Loucy (cell line): ENCODE data around the gene PRTG.

ENCODE experiments used
- EZH2phosphoT487 ChIP-seq: fragments of 200-600 bp; IDR thresholded peaks from 2 replicates; pipeline ENCODE4 v1.6.1; 2018; ENCODE audit warnings: antibody characterized with exemption, mild to moderate bottlenecking, moderate library complexity, borderline replicate concordance
- TF ChIP-seq, protein P1 (sequence below): fragments of 200-600 bp; sonication (generic); conservative IDR thresholded peaks from 2 replicates; pipeline ENCODE4 v1.5.1; 2014; ENCODE audit warnings: mild to moderate bottlenecking, antibody characterized with exemption, low read length

DNA sequence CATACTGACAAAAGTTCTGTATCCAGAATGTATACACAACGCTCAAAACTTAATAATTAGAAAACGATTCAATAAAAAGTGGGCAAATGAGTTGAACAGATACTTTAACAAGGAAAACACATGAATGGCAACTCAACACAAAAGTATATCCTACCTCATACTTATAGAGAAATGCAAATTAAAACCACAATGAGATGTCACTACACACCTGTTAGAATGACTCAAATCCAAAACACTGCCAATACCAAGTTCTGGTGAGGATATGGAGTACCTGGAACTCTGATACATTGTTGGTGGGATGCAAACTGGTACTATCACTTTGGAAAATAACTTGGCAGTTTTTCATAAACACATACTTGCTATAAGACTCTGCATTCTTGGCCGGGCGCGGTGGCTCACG lies 42.1 kb downstream of the PRTG start:
- no peak for TF ChIP-seq EZH2phosphoT487
- TF ChIP-seq, protein P1, sequence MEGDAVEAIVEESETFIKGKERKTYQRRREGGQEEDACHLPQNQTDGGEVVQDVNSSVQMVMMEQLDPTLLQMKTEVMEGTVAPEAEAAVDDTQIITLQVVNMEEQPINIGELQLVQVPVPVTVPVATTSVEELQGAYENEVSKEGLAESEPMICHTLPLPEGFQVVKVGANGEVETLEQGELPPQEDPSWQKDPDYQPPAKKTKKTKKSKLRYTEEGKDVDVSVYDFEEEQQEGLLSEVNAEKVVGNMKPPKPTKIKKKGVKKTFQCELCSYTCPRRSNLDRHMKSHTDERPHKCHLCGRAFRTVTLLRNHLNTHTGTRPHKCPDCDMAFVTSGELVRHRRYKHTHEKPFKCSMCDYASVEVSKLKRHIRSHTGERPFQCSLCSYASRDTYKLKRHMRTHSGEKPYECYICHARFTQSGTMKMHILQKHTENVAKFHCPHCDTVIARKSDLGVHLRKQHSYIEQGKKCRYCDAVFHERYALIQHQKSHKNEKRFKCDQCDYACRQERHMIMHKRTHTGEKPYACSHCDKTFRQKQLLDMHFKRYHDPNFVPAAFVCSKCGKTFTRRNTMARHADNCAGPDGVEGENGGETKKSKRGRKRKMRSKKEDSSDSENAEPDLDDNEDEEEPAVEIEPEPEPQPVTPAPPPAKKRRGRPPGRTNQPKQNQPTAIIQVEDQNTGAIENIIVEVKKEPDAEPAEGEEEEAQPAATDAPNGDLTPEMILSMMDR = no peak
